NAMALWA (cell line): Measurements from ENCODE around the gene PSENEN.

Experiments used
- DNase-seq: peaks from one replicate; pipeline ENCODE4 v3.0.0-alpha.2; 2015; ENCODE audit warnings: low spot score

Gene PSENEN

DNA sequence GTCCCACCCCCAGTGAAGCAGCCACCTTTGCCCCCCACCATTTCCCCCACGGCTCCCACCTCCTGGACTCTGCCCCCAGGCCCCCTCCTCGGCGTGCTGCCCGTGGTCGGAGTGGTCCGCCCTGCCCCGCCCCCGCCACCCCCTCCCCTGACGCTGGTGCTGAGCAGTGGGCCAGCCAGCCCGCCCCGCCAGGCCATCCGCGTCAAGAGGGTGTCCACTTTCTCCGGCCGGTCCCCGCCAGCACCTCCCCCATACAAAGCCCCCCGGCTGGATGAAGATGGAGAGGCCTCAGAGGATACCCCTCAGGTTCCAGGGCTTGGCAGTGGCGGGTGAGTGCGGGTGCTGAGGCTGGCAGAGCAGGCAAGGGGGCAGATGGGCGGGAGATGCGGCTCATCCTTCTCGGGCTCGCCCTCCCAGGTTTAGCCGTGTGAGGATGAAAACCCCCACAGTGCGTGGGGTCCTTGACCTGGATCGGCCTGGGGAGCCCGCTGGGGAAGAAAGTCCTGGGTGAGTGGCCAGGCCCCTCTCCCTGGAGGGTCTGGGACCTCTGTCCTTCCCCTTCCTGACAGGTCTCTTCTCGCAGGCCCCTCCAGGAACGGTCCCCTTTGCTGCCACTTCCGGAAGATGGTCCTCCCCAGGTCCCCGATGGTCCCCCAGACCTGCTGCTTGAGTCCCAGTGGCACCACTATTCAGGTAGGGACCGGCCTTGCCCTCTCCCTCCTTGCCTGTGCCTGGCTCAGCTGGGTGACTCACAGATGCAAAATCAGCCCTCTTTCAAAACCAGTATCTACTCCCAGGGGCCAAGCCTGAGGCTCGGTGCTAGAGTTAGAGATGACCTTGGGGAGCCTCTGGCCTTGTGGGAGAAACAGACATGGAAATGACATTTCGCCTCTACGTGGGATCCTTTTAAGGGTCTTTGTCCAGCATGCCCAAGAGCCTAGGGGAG is 12.0 kb upstream of the PSENEN start:
- no peak for DNase-seq

DNA sequence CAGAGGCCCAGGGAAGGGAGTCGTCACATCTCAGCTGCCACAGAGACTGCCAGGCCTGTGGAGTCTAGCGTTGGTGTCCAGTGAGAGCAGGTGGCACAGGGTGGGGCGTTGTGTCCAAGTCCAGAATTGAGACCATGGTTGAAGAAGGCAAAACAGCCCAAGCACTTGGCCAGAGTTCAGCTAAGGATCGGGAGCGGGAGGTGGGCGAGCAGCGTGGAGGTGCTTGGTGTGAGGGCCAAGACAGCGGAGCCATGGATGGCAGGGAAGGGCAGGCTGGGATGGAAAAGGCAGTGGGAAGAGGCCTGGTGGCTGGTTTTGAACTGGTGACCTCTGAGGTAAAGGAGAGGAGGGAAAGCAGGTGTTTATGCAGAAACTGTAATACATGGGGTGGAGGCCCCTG is 11.2 kb upstream of the PSENEN start:
- DNase-seq = no peak

DNA sequence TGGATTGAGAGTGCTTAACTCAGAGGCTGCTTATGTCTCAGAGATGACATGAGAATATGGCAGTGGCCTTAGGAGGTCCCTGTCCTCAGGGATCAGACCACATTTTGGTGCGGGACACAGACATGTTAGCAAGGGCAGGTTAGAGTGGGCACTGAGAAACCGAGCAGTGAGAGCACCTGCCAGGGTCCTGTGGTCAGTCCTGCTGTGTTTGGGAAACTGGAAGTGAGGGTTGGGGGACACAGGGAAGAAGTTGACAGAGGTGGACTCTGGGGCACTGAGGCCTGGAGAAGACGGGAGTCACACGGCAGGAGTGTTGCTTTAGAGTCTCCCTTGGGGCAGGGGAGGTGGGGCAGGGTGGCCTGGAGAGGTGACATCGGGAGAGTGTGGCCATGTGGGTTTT is 10.6 kb upstream of the PSENEN start:
- DNase-seq = no peak

DNA sequence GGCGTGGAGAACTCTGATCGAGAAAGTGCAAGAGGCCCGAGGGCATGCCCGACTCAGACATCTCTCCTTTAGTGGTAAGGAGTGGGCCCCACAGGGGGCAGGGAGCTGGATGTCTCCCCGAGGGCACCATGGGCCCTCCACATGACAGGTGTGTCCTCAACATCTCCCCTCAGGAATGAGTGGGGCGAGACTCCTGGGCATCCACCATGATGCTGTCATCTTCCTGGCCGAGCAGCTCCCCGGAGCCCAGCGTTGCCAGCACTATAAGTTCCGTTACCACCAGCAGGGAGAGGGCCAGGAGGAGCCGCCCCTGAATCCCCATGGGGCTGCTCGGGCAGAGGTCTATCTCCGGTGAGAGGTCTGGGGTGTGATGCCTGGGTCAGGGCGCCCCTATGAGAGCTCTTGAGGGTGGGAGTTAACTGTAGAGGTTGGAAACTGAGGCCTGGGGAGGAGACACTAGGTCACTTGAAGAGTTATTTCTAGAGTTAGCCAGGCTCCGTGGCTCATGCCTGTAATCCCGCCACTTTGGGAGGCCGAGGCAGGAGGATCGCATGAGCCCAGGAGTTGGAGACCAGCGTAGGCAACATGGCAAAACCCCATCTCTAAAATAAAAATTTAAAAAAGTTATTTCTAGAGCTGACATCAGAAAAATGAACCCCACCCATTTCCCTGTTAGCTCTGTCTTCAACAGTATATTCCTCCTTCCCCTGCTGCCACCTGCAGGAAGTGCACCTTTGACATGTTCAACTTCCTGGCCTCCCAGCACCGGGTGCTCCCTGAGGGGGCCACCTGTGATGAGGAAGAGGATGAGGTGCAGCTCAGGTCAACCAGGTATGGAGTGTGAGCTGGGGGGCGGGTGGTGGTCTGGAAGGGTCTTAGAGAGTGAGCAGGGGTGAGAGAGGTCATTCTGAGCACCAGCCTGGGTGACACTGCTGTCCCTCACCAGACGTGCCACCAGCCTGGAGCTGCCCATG is 8.3 kb upstream of the PSENEN start:
- peak; percentile 67 for DNase-seq

DNA sequence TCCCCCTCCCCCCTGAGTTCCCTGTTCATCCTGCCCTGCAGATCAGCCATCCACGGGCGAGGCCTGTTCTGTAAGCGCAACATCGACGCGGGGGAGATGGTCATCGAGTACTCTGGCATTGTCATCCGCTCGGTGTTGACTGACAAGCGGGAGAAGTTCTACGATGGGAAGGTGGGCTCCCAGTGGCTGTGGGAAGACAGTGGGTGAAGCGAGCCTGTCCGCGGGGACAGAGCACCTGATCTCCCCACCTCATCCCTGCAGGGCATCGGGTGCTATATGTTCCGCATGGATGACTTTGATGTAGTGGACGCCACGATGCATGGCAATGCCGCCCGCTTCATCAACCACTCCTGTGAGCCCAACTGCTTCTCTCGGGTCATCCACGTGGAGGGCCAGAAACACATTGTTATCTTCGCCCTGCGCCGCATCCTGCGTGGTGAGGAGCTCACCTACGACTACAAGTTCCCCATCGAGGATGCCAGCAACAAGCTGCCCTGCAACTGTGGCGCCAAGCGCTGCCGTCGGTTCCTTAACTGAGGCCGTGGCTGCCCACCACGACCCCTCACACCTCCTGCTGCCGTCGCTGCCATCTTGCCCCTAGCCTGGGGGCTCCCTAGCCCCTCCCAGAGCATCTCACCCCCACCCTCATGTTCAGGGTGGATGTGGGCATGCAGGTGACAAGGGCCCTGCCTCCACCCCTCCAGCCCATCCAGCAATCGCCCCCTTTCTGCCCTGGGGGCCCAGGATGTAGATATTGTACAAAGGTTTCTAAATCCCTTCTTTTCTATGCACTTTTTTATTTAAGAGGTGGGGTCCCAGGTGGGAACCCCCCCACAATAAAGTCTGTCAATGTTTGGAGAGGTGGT is 7.2 kb upstream of the PSENEN start:
- no peak for DNase-seq

DNA sequence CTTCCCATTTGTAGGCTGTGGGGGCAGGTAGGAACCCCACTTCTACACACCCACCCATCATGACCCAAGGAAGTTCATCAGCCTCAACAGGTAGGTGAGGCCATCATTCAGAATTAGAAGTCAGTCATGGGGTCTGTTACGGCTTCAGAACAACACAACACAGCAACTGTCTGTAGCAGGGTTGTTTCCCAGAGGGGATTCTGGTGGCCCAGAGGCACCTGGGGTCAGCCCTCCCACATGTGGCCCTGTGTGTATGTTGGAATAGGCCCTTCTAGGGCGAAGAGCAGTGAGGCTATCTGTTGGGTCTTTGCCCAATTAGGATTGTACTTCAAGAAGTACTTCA is 6.6 kb upstream of the PSENEN start:
- no peak for DNase-seq

DNA sequence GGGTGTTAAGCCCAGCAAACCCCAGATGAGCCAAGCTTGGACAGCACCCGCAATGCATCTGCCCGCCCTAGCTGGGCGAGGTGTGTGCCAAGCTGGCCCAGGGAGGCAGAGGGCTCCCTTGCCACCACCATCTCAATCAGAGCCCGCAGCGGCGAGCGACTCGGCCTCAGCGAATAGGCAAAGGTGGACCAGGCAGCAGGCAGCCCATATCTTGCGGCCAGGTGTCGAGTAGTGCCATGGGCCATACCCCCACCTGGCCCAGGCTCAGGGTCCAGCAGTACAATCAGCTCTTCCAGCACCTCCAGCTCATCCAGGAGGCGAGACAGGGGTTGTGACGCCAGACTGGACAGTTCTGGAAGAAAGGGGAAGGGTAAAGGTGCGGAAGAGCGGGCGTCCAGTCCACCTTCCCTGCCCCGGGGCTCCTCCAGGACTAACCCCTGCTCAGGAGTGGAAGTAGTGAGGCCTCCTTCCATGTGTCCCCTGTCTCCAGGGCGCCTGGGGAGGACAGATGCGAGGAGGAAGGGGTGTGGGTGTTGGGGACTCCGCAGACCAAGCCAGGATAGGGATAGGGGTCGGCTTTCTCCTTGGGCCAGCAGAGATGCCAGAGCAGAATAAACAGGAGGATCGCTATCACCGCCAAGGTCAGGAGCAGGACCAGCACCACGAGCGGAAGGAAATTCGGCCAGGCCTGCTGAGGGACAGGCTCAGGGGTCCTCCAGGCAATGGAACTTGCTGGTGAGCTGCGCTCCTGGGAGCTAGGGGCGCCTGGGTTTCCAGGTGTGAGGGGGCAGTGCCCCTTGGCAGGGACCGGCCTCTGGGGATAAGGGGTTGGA is 6.0 kb upstream of the PSENEN start:
- no peak for DNase-seq

DNA sequence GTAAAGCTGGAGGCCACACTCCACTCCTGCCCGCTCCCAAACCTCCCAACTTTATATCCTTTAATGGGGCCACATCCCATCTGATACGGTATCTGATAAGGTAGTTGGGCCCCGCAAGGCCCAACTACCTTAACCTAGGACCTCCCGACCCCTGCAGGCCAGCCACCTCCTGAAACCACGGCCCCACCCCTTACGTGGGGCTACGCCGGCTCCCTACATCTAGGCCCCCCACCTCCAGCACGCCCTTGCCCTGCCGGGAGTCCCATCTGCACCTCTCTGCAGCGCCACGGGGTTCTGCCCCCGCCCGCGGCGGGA is 5.4 kb upstream of the PSENEN start:
- DNase-seq = no peak

DNA sequence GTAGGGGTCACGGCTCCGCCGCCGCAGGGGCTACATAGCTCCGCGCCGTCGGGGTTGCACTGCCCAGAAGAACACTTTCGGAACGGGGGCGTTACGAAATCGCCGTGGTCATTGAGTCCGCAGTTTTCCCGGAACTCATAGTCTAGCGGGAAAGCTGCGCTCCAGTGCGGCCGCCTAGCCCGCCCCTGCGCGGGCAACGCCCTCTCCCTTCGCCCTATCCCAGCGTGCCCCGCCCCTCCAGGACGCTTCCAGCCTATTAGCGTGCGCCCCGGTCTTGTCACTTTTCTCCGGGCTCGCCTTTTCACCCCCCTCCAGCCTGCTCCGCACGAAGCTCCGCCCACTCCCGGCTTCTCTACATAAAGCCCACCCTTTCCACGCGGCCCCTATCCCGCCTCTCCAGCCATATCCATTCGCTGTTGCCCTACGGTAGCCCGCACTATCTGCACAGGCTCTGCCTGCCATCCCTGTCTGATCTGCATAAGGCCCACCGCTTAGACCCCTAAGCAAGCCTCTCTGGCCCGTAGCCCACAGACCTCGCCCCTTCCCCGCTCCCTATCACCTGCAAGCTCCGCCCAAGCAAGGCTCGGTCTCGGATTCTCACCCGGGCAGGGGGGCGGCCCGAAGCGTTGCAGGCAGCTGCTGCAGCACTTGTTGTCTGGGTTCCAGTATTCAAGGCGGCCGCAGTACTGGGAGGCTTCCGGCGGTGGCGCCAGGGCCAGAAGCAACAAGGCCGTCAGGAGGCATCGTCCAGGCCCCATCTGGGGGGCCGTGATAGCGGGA is 4.8 kb upstream of the PSENEN start:
- peak; percentile 97 for DNase-seq

DNA sequence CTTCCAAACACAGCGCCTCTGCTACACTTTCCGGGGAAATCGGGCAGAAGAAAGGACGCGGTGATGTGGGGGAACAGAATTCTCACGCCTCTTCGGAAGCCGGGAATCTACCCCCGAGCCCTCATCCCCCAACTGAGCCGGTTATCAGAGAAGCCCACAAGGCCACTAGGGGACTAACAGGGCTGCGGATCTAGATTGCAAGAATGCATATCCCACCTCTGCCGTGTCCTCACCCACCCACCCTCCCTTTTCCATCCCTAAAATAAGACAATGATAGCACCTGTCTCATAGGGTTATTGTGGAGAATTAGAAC is 4.3 kb upstream of the PSENEN start:
- no peak for DNase-seq

DNA sequence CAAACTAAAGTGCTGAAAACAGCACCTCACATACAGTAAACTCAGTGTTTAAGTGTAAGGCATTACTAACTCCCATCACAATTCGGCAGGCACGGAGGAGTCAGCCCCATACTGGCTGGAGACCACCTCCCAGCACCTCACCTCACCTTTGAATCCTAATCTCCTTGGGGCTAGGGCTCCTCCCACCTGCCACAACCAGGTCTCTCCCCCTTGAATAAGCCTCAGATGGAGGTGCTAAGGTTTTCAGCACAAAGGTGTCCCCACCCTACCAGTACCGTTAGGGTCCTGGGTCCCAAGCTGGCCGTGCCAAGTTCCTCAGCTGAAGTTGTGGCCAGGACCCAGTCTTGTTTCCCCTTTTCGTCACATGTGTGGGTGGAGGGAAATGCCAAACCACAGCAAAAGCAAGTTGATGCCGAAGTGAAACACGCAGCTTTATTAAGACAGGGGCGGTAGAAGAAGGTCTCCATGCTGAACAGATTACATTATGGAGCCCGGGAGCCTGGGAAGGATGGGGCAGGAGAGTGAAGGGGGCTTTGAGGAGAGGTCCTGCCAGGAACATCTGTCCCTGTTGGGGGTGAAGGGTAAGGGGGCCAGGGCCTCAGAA is 3.2 kb upstream of the PSENEN start, which contains the start of gene IGFLR1:
IGFLR1 (minus strand) TSS at position 332 of the 604 bp plus-strand sequence. CDS start 1,272 bp downstream, outside the sequence.
- DNase-seq = peak; percentile 84

DNA sequence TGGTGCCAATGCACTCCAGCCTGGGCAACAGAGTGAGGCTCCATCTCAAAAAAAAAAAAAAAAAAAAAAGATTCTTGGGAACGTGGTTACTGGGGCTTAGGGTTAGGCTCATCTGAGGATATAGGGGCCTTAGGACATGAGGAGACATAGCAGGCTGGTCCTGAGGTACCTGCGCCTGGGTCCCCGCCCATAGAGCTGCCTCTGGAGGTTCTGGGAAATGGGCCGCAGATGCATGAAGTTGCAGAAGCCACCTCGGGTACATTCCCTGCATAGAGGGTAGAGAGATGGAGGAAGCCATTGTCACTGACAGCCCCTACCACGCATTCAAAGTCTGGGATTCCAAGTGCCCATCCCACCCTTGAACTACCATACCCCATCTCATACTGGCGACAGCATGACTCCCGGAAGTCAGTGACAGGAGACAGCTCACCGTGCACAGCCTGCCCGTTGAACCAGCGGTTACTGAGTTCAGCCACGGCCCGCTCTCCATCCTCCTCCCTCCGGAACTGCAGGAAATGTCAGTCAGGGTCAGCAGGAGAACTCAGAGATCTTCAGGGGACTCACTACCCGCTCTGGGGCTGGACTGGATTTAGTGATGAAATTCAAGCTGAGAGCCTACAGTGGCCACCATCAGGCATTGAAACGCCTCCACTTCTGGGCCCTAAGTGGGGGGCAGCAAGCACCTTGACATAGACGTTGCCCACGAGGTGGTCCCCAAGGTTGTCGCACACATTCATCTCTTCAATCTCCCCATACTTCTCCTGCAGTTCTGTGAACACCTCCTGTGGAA is 1.6 kb upstream of the PSENEN start:
- no peak for DNase-seq

DNA sequence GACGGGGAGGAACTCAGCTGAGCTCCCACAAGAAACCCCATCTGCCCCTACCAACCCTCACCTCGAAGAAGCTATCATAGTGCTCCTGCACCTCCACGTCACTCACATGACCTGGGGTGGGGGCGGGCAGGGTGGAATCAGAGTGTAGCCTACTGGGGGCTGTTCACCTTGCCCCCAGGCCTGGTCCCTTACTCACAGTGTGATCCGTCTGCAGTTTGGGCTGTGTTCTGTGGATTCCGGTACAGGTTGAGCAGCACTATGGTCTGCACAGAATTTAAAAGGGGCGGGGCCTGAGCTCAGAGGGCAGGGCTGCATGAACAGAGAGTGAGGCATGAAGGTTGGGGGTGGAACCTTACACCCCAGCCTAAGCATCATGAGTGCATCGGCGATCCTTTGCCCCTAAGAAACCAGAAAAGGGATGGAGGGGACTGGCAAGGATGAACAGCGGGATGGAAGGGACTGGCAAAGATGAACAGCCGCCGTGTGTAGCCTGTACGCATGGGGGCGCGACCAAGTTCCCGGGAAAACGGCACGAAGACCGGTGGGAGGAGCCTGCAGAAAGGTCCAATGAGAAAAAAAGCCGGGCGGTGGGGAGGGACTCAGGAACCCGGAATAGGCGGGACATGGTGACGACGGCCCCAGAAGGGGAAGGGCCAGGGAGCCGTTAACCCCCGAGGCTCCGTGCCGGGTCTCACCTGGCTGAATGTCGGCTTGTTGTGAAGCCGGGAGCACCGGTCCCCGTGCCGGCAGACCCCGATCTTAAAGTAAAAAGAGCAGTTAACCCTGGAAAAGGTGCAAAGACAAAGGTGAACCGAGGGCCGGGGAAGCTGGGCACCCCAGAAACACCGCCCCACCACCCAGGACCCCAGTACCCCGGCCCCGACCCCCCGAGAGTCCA is 772 bp upstream of the PSENEN start:
- peak; percentile 97 for DNase-seq

DNA sequence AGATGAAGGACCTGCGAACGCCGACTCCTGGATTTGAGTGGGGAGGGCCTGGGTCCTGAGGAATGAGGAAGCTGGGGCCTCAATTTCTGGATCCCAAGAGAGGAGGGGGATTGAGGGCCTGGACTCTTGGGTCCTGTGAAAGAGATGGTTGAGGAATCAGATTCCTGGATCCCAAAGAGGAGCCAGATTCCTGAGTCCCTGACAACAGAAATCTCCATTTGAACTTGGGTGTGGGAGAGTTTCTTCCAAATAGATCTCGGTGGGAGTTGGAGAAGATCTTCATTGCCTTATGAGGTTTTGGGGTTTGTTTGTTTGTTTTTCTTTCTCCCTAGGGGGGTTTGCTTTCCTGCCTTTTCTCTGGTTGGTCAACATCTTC is 624 bp downstream of the PSENEN start:
- DNase-seq = no peak

DNA sequence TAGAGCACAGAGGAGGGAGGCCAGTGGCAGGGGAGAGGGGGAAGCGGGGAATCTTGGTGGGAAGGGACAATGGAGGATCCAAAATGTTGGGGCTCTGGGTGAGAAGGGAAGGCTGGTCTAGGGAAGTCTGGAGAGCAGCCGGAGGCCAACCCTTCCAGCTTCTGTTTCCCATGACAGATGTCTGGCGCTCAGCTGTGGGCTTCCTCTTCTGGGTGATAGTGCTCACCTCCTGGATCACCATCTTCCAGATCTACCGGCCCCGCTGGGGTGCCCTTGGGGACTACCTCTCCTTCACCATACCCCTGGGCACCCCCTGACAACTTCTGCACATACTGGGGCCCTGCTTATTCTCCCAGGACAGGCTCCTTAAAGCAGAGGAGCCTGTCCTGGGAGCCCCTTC is 1.1 kb downstream of the PSENEN start:
- no peak for DNase-seq

DNA sequence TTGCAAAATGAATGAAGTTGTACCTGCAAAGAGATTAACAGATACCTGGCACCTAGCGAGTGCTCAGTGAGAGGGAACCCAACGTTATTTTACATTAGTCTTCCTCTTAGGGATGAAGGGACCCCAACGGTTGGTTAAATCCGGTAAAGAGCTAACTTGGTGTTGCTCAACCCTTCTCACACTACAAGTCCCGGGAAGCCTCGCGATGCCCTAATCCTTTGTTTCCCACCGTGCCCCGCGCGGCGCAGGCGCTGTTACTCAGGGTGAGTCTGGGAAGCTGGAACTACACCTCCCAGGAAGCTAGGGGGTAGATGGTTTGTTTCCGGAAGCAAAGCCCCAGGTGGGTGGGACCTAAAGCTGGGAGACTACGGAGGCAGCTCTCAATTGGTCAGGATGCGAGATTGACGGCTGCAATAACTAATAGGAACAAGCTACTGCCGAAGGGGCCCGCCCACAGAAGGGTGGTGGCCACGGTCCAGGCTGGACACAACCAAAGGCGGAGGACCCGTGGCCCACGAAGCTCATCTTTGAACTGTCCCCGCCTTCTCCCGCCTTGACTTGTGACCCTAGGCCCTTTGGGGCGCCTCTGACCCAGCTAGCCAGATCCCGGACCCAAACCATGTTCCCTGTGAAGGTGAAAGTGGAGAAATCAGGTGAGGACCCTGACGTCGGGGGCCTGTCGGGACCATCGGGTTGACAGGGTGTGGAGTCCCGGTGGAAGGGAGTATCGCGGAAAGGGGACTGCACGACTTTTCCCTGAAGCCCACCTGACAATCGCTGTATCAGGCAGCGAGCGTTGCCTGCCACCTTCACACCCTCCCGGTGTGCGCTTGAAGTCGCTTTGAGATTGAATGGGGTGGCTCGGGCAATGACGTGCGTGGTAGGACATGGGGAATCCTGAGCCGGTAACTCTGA is 2.9 kb downstream of the PSENEN start, which contains the start of gene LIN37:
LIN37 (plus strand) TSS at position 471 of the 915 bp plus-strand sequence; CDS start at position 620, 149 bp downstream.
- DNase-seq = peak; percentile 100

DNA sequence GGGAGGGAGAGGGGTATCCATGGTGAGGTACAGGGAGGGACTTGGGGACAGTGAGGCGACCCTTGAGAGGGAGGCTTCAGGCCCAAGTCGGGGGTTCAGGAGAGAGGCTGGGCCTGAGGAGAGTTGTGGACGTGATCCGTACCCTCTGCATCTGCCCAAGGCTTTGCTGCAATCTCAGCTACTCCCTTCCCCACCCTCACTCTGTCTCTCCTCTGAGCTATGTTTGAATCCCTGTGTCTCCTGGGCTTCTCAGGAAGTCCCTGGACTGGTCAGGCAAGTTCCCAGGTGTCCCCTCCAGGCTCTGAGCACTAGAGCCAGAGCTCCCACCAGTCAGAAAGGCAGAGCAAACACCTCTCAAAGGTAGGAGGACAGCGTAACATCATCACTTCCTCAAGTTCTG is 4.7 kb downstream of the PSENEN start:
- DNase-seq = no peak
